A673 (cell line): ENCODE results near the gene PPIL6. TPM values are rescaled to one million over a fixed set of nuclear protein-coding genes. Genes with fewer than 3 reads are reported as not detected.

Experiments
- BruUV-seq: library from RNA; stranded (reverse); fragments of 400-500 nt; replicated peaks from 2 replicates; lab custom pipeline; 2021; lab: Mats Ljungman, UMichigan
- CTCF ChIA-PET: fragments of 300-600 bp; sonication (Branson Sonifier 250); formaldehyde crosslinking; loops from one replicate; lab custom pipeline; 2022; ENCODE audit warnings: antibody characterized with exemption; lab: Charles Lee
- POLR2A ChIA-PET: fragments of 300-600 bp; sonication (Branson Sonifier 250); formaldehyde crosslinking; loops from one replicate; lab custom pipeline; 2022; ENCODE audit warnings: antibody characterized with exemption; ENCODE audit not compliant: low non-redundant PET; lab: Charles Lee
- DNase-seq: peaks from one replicate; pipeline ENCODE4 v3.0.0-alpha.2; 2015; ENCODE audit warnings: low spot score
- H3K27ac ChIP-seq: fragments of 200-600 bp; sonication (generic); 2 replicates; pipeline ENCODE4 v1.5.1; 2016; ENCODE audit warnings: mixed run types, low read depth, mild to moderate bottlenecking, mixed read lengths, antibody characterized with exemption, low read length; ENCODE audit not compliant: poor library complexity, severe bottlenecking
- H3K27me3 ChIP-seq: fragments of 200-600 bp; sonication (generic); replicated peaks from 2 replicates; pipeline ENCODE4 v1.6.1; 2017; ENCODE audit warnings: mixed run types, low read depth, mild to moderate bottlenecking, mixed read lengths, antibody characterized with exemption, low read length; ENCODE audit not compliant: insufficient read depth, poor library complexity
- H3K36me3 ChIP-seq: fragments of 200-600 bp; sonication (generic); 2 replicates; pipeline ENCODE4 v1.6.1; 2016; ENCODE audit warnings: mixed run types, mild to moderate bottlenecking, mixed read lengths, antibody characterized with exemption, low read length; ENCODE audit not compliant: insufficient read depth, poor library complexity, severe bottlenecking
- H3K4me1 ChIP-seq: fragments of 200-600 bp; sonication (generic); 2 replicates; pipeline ENCODE4 v1.6.1; 2017; ENCODE audit warnings: mixed run types, mild to moderate bottlenecking, mixed read lengths, antibody characterized with exemption, low read length; ENCODE audit not compliant: insufficient read depth, poor library complexity, severe bottlenecking
- H3K4me3 ChIP-seq: fragments of 200-600 bp; sonication (generic); 2 replicates; pipeline ENCODE4 v1.5.1; 2016; ENCODE audit warnings: low read depth, mixed run types, mild to moderate bottlenecking, mixed read lengths, low read length; ENCODE audit not compliant: poor library complexity, severe bottlenecking
- H3K9me3 ChIP-seq: fragments of 200-600 bp; sonication (generic); 2 replicates; pipeline ENCODE4 v1.6.1; 2016; ENCODE audit warnings: mixed run types, low read depth, mild to moderate bottlenecking, mixed read lengths, antibody characterized with exemption, low read length; ENCODE audit not compliant: poor library complexity, severe bottlenecking
- EZH2 ChIP-seq: fragments of 200-600 bp; sonication (generic); IDR thresholded peaks from 2 replicates; pipeline ENCODE4 v1.6.1; 2017; ENCODE audit warnings: borderline replicate concordance, low read depth, mild to moderate bottlenecking, mixed read lengths, antibody characterized with exemption, low read length; ENCODE audit not compliant: poor library complexity, severe bottlenecking
- intact Hi-C: fragments of 100-400 bp; cut with micrococcal nuclease; formaldehyde crosslinking; loops from one replicate; pipeline ENCODE4 v1.10.0; 2022; ENCODE audit not compliant: unreplicated experiment
- total RNA-seq: library from RNA; stranded (reverse); gene quantifications from 2 replicates; pipeline ENCODE4 v1.2.3, GENCODE V29; 2021
- TF ChIP-seq, protein P1 (sequence below): fragments of 300-800, 200-600 bp; sonication (generic); conservative IDR thresholded peaks from 2 replicates; pipeline ENCODE4 v1.5.1; 2017; ENCODE audit warnings: low read depth, mild to moderate bottlenecking, antibody characterized with exemption, low read length, moderate library complexity, mixed read lengths

Gene PPIL6
- total RNA-seq, 1 experiment from 2014 or later = 1.8 TPM

DNA sequence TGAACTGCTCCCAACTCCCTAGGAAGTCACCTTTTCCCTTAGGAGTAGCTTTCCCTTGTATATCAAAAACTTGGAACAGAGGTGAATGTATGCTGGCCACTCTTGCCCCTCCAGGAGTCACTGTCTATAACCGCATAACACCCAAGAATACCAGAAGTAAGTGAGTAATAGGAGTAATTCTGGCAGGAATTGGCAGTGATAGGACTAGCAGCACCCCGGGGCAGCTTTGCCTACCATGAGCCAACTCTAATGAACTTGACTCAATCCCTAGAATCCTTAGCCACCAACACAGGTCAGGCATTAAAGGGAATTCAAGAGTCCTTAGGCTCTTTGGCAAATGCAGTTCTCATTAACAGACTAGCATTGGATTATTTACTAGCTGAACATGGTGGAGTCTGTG lies 29.4 kb downstream of the PPIL6 start:
- Histone ChIP-seq H3K4me3 (no peak overlapping the region), H3K36me3 (no peaks in the 10 kb centered on the region), H3K27me3 (no peaks in the 10 kb centered on the region), H3K27ac (no peak overlapping the region), H3K4me1 (no peaks in the 10 kb centered on the region), H3K9me3 (no peaks in the 10 kb centered on the region)
- intact Hi-C loops = no loop called here
- POLR2A ChIA-PET = no interaction called here
- BruUV-seq = no TSS peak
- DNase-seq = no peak
- CTCF ChIA-PET = no interaction called here
- TF ChIP-seq, protein P1, sequence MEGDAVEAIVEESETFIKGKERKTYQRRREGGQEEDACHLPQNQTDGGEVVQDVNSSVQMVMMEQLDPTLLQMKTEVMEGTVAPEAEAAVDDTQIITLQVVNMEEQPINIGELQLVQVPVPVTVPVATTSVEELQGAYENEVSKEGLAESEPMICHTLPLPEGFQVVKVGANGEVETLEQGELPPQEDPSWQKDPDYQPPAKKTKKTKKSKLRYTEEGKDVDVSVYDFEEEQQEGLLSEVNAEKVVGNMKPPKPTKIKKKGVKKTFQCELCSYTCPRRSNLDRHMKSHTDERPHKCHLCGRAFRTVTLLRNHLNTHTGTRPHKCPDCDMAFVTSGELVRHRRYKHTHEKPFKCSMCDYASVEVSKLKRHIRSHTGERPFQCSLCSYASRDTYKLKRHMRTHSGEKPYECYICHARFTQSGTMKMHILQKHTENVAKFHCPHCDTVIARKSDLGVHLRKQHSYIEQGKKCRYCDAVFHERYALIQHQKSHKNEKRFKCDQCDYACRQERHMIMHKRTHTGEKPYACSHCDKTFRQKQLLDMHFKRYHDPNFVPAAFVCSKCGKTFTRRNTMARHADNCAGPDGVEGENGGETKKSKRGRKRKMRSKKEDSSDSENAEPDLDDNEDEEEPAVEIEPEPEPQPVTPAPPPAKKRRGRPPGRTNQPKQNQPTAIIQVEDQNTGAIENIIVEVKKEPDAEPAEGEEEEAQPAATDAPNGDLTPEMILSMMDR = no peak

GRCh38 chr6:109406196-109406595 lies 34.2 kb downstream of the PPIL6 start:
- intact Hi-C loops = no loop called here
- H3K9me3 ChIP-seq = no peaks in the 10 kb centered on the region
- H3K27me3 ChIP-seq = no peaks in the 10 kb centered on the region
- no peaks in the 10 kb centered on the region for H3K36me3 ChIP-seq
- H3K4me3 ChIP-seq = no peak overlapping the region
- H3K4me1 ChIP-seq = no peaks in the 10 kb centered on the region
- no peak for DNase-seq
- BruUV-seq = no TSS peak
- H3K27ac ChIP-seq = no peak overlapping the region
- no peak for TF ChIP-seq EZH2
- TF ChIP-seq, protein P1 = no peak
- ChIA-PET CTCF (no interaction called here), POLR2A (no interaction called here)

GRCh38 chr6:109397020-109397419 lies 43.4 kb downstream of the PPIL6 start:
- BruUV-seq = no TSS peak
- no peaks in the 10 kb centered on the region for H3K4me1 ChIP-seq
- TF ChIP-seq, protein P1 = peak; percentile 35; the same call in 1 of the 2 replicates
- no peak for TF ChIP-seq EZH2
- H3K27ac ChIP-seq = no peak overlapping the region
- H3K4me3 ChIP-seq = no peak overlapping the region
- ChIA-PET CTCF (interaction anchor here (0.7 kb wide), 1 partner anchor 100 kb away, joined by 4 read pairs; no protein-coding TSS in a partner anchor), POLR2A (no interaction called here)
- no peaks in the 10 kb centered on the region for H3K9me3 ChIP-seq
- no peaks in the 10 kb centered on the region for H3K27me3 ChIP-seq
- peak; percentile 18 for DNase-seq
- H3K36me3 ChIP-seq = no peaks in the 10 kb centered on the region
- intact Hi-C loops = no loop called here
